ENCODE measurements around the gene SNTA1. TPM values are rescaled to one million over a fixed set of nuclear protein-coding genes. Genes with fewer than 3 reads are reported as not detected.

The SNTA1 gene
- total and polyA plus RNA-seq, 9 of the 15 experiments (the other 6 are each of a cell fraction or from before 2014, with no cell fraction given), result 1.2 to 40.8 (median 20.3) TPM

DNA sequence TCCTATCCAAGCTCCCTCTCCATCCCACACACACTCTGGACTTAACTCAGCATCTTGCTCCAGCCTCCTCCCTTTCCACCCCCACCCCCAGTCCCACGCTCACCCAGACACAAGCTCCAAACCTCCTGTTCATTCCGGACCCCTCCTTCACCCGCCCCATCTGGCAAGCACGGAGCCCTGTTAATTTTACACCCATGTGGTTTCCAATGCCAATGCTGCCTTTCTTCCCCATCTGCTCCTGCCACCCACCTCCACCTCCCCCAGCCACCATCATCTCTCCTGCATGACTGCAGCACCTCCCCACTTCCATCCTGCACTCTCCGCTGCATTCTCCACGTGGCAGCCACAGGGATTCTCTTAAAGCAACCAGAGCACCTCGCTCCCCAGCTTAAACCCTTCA is 32.3 kb downstream of the SNTA1 start:
- peaks cover 0 to 15% of the 10 kb centered on the region in 2 experiments; a peak in 1 of 5 replicates for H3K4me1 ChIP-seq (replicated peaks in 1 of 2; ENCODE audit: control insufficient read depth in 2 of 2, insufficient read depth in 2 of 2, low read length in 2 of 2)
- no peak overlapping the region for H3K4me3 ChIP-seq
- TF ChIP-seq THAP12 (CRISPR knock-in tag; IDR thresholded peaks at IDR 0.05) (no peak), EZH2 (IDR thresholded peaks at IDR 0.05; ENCODE audit: borderline replicate concordance, low read depth, low read length) (no peak), NFIX (CRISPR knock-in tag; IDR thresholded peaks at IDR 0.05; ENCODE audit: low read depth) (no peak)
- TF ChIP-seq, protein P1, sequence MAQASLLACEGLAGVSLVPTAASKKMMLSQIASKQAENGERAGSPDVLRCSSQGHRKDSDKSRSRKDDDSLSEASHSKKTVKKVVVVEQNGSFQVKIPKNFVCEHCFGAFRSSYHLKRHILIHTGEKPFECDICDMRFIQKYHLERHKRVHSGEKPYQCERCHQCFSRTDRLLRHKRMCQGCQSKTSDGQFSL (CRISPR knock-in tag; IDR thresholded peaks at IDR 0.05), result no peak
- TF ChIP-seq, protein P1 (tag; IDR thresholded peaks at IDR 0.05), result no peak
- H3K9me1 ChIP-seq (ENCODE audit: control insufficient read depth, insufficient read depth, low read length), result no peaks in the 10 kb centered on the region
- POLR2A ChIA-PET, result interaction anchor here (0.6 to 2.0 kb wide), 5 partner anchors 8 to 123 kb away, joined by 3 to 9 read pairs (median 4); partner anchors contain the start of gene CDK5RAP1
- no peaks in the 10 kb centered on the region for H3K79me2 ChIP-seq (ENCODE audit: control insufficient read depth, insufficient read depth, low read length)
- H2AFZ ChIP-seq (ENCODE audit: low read depth, low read length), result no peak overlapping the region
- intact Hi-C loops (cut with micrococcal nuclease), result no loop called here
- no peak overlapping the region for H3K4me2 ChIP-seq (ENCODE audit: insufficient read depth, low read length)
- 83% methylated on average over 6 of the region's 7 CpGs for WGBS (ENCODE audit: insufficient coverage, low coverage, missing lambda C conversion rate)
- peaks cover 60% of the 10 kb centered on the region for H3K36me3 ChIP-seq (ENCODE audit: control insufficient read depth, insufficient read depth, low read length)
- no TSS peak for BruUV-seq (replicated peaks)
- CTCF ChIA-PET (ENCODE audit: low intra/inter-chr PET ratio), result interaction anchor here (0.6 kb wide), 1 partner anchor 418 kb away, joined by 3 read pairs; no protein-coding TSS in a partner anchor
- no peaks in the 10 kb centered on the region for H3K9me3 ChIP-seq (replicated peaks; ENCODE audit: control insufficient read depth, insufficient read depth, low read depth, low read length)
- no peak overlapping the region for H3K27ac ChIP-seq (ENCODE audit: extremely low read depth, low read depth, low read length)
- no peak overlapping the region; a peak in 1 of 4 replicates for H3K9ac ChIP-seq (ENCODE audit: insufficient read depth in 1 of 2, low read depth in 2 of 2, low read length in 2 of 2)
- ATAC-seq, result no peak
- no peak for FAIRE-seq
- DNase-seq (ENCODE audit: extremely low read depth in 1 of 4, low spot score in 3 of 4), result no peak
- H3K27me3 ChIP-seq (ENCODE audit: control insufficient read depth in 2 of 2, insufficient read depth in 2 of 2, low read length in 2 of 2), result no peaks in the 10 kb centered on the region
- in situ Hi-C loops (cut with MboI), result loop anchor here (10.0 kb wide), 1 partner anchor 244 kb away; no protein-coding TSS in a partner anchor
- H4K20me1 ChIP-seq (replicated peaks; ENCODE audit: control insufficient read depth, insufficient read depth, low read length), result no peaks in the 10 kb centered on the region
